Liver (tissue), 9 donors: ENCODE measurements around the gene RARG. TPM values are rescaled to one million over a fixed set of nuclear protein-coding genes. Genes with fewer than 3 reads are reported as not detected.

Experiments used
- DNase-seq: peaks from one replicate; pipeline ENCODE4 v3.0.0-alpha.2; 2017; ENCODE audit warnings: low spot score
- H3K27ac ChIP-seq, 2 donors: one replicate each; pipeline ENCODE4 v1.7.0; 2013; ENCODE audit warnings: inconsistent platforms in 2 of 2, low read length in 2 of 2, control low read depth in 1 of 2, low read depth in 1 of 2, mild to moderate bottlenecking in 1 of 2
- H3K27me3 ChIP-seq, 4 donors: one replicate each; pipeline versions ENCODE4 v1.6.1 to v1.7.0; 2013; ENCODE audit warnings: low read length in 3 of 4, inconsistent platforms in 1 of 4, mild to moderate bottlenecking in 1 of 4, moderate library complexity in 1 of 4; ENCODE audit not compliant: control insufficient read depth in 4 of 4, insufficient read depth in 4 of 4
- H3K36me3 ChIP-seq, 4 donors: one replicate each; pipeline versions ENCODE4 v1.6.1 to v1.7.0; 2013; ENCODE audit warnings: low read length in 3 of 4, mild to moderate bottlenecking in 3 of 4, low read depth in 1 of 4, moderate library complexity in 1 of 4; ENCODE audit not compliant: control insufficient read depth in 4 of 4, insufficient read depth in 3 of 4
- H3K4me1 ChIP-seq, 4 donors: one replicate each; pipeline versions ENCODE4 v1.6.1 to v1.7.0; 2013; ENCODE audit warnings: low read length in 3 of 4, mild to moderate bottlenecking in 3 of 4, moderate library complexity in 1 of 4; ENCODE audit not compliant: control insufficient read depth in 4 of 4, insufficient read depth in 4 of 4
- H3K4me3 ChIP-seq, 3 donors: one replicate each; pipeline versions ENCODE4 v1.6.1 to v1.7.0; 2013; ENCODE audit warnings: low read length in 3 of 3, control low read depth in 1 of 3, low read depth in 1 of 3, mild to moderate bottlenecking in 1 of 3
- H3K9ac ChIP-seq, 2 donors: one replicate each; pipeline ENCODE4 v1.7.0; 2013; ENCODE audit warnings: low read length in 2 of 2, mild to moderate bottlenecking in 2 of 2, moderate library complexity in 2 of 2, control low read depth in 1 of 2, low read depth in 1 of 2
- H3K9me3 ChIP-seq, 4 donors: one replicate each; pipeline versions ENCODE4 v1.6.1 to v1.7.0; 2013; ENCODE audit warnings: low read length in 3 of 4; ENCODE audit not compliant: control insufficient read depth in 4 of 4
- ATF3 ChIP-seq: IDR thresholded peaks from 2 replicates; pipeline ENCODE4 v1.6.1; 2016; ENCODE audit warnings: antibody characterized with exemption
- CTCF ChIP-seq: fragments of 150-350 bp; IDR thresholded peaks from 2 replicates; pipeline ENCODE4 v1.5.1; 2017; ENCODE audit warnings: improper control_type of control experiment, low read depth, low read length; ENCODE audit not compliant: missing input control
- EGR1 ChIP-seq, 2 donors: IDR thresholded peaks; 2 replicates each; pipeline ENCODE4 v1.6.1; 2016 to 2018; ENCODE audit warnings: antibody characterized with exemption in 2 of 2, low read depth in 2 of 2
- FOXA1 ChIP-seq: IDR thresholded peaks from 2 replicates; pipeline ENCODE4 v1.6.1; 2016; ENCODE audit warnings: antibody characterized with exemption
- FOXA2 ChIP-seq: IDR thresholded peaks from 2 replicates; pipeline ENCODE4 v1.6.1; 2016; ENCODE audit warnings: antibody characterized with exemption
- GABPA ChIP-seq, 2 donors: IDR thresholded peaks in 1 of 2; conservative IDR thresholded peaks in 1 of 2; 2 replicates each; pipeline ENCODE4 v1.6.1; 2016; ENCODE audit warnings: antibody characterized with exemption in 2 of 2, mild to moderate bottlenecking in 1 of 2, moderate library complexity in 1 of 2
- HNF4A ChIP-seq, 2 donors: conservative IDR thresholded peaks; 2 replicates each; pipeline ENCODE4 v1.6.1; 2016; ENCODE audit warnings: antibody characterized with exemption in 2 of 2, mild to moderate bottlenecking in 2 of 2
- HNF4G ChIP-seq: IDR thresholded peaks from 2 replicates; pipeline ENCODE4 v1.6.1; 2016; ENCODE audit warnings: antibody characterized with exemption
- JUND ChIP-seq, 2 donors: IDR thresholded peaks; 2 replicates each; pipeline ENCODE4 v1.6.1; 2016; ENCODE audit warnings: antibody characterized with exemption in 2 of 2
- MAX ChIP-seq: IDR thresholded peaks from 2 replicates; pipeline ENCODE4 v1.6.1; 2016; ENCODE audit warnings: antibody characterized with exemption
- NR2F2 ChIP-seq: IDR thresholded peaks from 2 replicates; pipeline ENCODE4 v1.6.1; 2016; ENCODE audit warnings: antibody characterized with exemption
- RAD21 ChIP-seq, 2 donors: IDR thresholded peaks; 2 replicates each; pipeline ENCODE4 v1.6.1; 2016; ENCODE audit warnings: antibody characterized with exemption in 2 of 2, mild to moderate bottlenecking in 2 of 2
- REST ChIP-seq: IDR thresholded peaks from 2 replicates; pipeline ENCODE4 v1.6.1; 2016; ENCODE audit warnings: antibody characterized with exemption, mild to moderate bottlenecking
- RXRA ChIP-seq, 2 donors: IDR thresholded peaks; 2 replicates each; pipeline ENCODE4 v1.6.1; 2017 to 2018; ENCODE audit warnings: antibody characterized with exemption in 2 of 2, mild to moderate bottlenecking in 1 of 2
- SP1 ChIP-seq: IDR thresholded peaks from 2 replicates; pipeline ENCODE4 v1.6.1; 2018; ENCODE audit warnings: antibody characterized with exemption, mild to moderate bottlenecking
- TAF1 ChIP-seq: conservative IDR thresholded peaks from 2 replicates; pipeline ENCODE4 v1.6.1; 2016; ENCODE audit warnings: antibody characterized with exemption, mild to moderate bottlenecking
- YY1 ChIP-seq: IDR thresholded peaks from 2 replicates; pipeline ENCODE4 v1.6.1; 2016; ENCODE audit warnings: antibody characterized with exemption, mild to moderate bottlenecking
- ZBTB33 ChIP-seq: IDR thresholded peaks from 2 replicates; pipeline ENCODE4 v1.6.1; 2016; ENCODE audit warnings: antibody characterized with exemption
- WGBS: extraction: QIAGEN DNeasy Blood & Tissue Kit; methylation state at CpG from one replicate; pipeline ENCODE4 v1.1.7; 2013; 5-methylcytosine and 5-hydroxymethylcytosine counted together
- polyA plus RNA-seq, 2 donors: library from polyadenylated mRNA; stranded (reverse) in 1 of 2; unstranded in 1 of 2; fragments of 200-250 nt in 1 of 2; fragments of >200 nt in 1 of 2; fragmentation: Nextera tagmentation in 1 of 2; extraction: Ambion mirVana in 1 of 2; gene quantifications; one replicate each; pipeline versions ENCODE4 v1.2.1 to v1.2.3, GENCODE V29; 2013 to 2015
- total RNA-seq, 2 donors: library from RNA; depleted of rRNA; stranded (reverse); fragments of >200 nt; gene quantifications; one replicate each; pipeline ENCODE4 v1.2.3, GENCODE V29; 2014
- donor health status: healthy.
- donor health status: healthy.
- donor health status: healthy.
- donor health status: healthy.
- donor health status: healthy.

Gene RARG
- total and polyA plus RNA-seq, 4 donors: 1.7 to 3.1 (median 2.7) TPM

GRCh38 chr12:53210843-53211242, 21.2 kb downstream of the RARG start:
- no peaks in the 10 kb centered on the region for H3K36me3 ChIP-seq
- H3K9ac ChIP-seq: no peak overlapping the region
- H3K27ac ChIP-seq: no peak overlapping the region
- H3K27me3 ChIP-seq: no peaks in the 10 kb centered on the region
- 43% methylated on average over 4 of the region's 4 CpGs for WGBS
- no peak overlapping the region for H3K4me3 ChIP-seq
- peaks cover 0 to 24% (median 0%) of the 10 kb centered on the region in 4 donors for H3K4me1 ChIP-seq
- H3K9me3 ChIP-seq: no peaks in the 10 kb centered on the region
- no peak for DNase-seq
- TF ChIP-seq GABPA (IDR thresholded peaks at IDR 0.05 in 1 of 2, conservative IDR thresholded peaks at IDR 0.05 in 1 of 2): no peak
- peak in 1 of 2 donors; percentile 9 for TF ChIP-seq HNF4A (conservative IDR thresholded peaks at IDR 0.05)
- no peak for TF ChIP-seq SP1
- no peak for TF ChIP-seq NR2F2
- no peak for TF ChIP-seq REST
- no peak for TF ChIP-seq FOXA1

- no peaks in the 10 kb centered on the region for H3K9me3 ChIP-seq
- H3K27me3 ChIP-seq: no peaks in the 10 kb centered on the region
- H3K4me3 ChIP-seq: no peak overlapping the region
- TF ChIP-seq SP1 (no peak), YY1 (no peak), RXRA (IDR thresholded peaks at IDR 0.05) (no peak), MAX (no peak), RAD21 (IDR thresholded peaks at IDR 0.05) (no peak), HNF4G (no peak), ATF3 (no peak), CTCF (no peak), ZBTB33 (no peak), FOXA1 (no peak), NR2F2 (no peak), TAF1 (no peak), EGR1 (IDR thresholded peaks at IDR 0.05; ENCODE audit: low read depth in 2 of 2) (no peak), REST (no peak), GABPA (IDR thresholded peaks at IDR 0.05 in 1 of 2, conservative IDR thresholded peaks at IDR 0.05 in 1 of 2) (no peak), HNF4A (conservative IDR thresholded peaks at IDR 0.05) (no peak), FOXA2 (no peak), JUND (IDR thresholded peaks at IDR 0.05) (no peak)
- H3K4me1 ChIP-seq: peaks cover 0 to 14% (median 0%) of the 10 kb centered on the region in 4 donors
- no peak for DNase-seq
- 64% methylated on average over 7 of the region's 7 CpGs for WGBS
- no peaks in the 10 kb centered on the region for H3K36me3 ChIP-seq
- peak overlapping the region in 1 of 2 donors; percentile 36 for H3K27ac ChIP-seq
- no peak overlapping the region for H3K9ac ChIP-seq
Observed at GRCh38 chr12:53208877-53209463, 23.0 kb downstream of the RARG start.
